Liver (tissue), 9 donors: ENCODE data around the gene OIT3. TPM values are rescaled to one million over a fixed set of nuclear protein-coding genes. Genes with fewer than 3 reads are reported as not detected.

Experiments used
- DNase-seq: peaks from one replicate; pipeline ENCODE4 v3.0.0-alpha.2; 2017; ENCODE audit warnings: low spot score
- H3K27ac ChIP-seq, 2 donors: one replicate each; pipeline ENCODE4 v1.7.0; 2013; ENCODE audit warnings: inconsistent platforms in 2 of 2, low read length in 2 of 2, control low read depth in 1 of 2, low read depth in 1 of 2, mild to moderate bottlenecking in 1 of 2
- H3K27me3 ChIP-seq, 4 donors: one replicate each; pipeline versions ENCODE4 v1.6.1 to v1.7.0; 2013; ENCODE audit warnings: low read length in 3 of 4, inconsistent platforms in 1 of 4, mild to moderate bottlenecking in 1 of 4, moderate library complexity in 1 of 4; ENCODE audit not compliant: control insufficient read depth in 4 of 4, insufficient read depth in 4 of 4
- H3K36me3 ChIP-seq, 4 donors: one replicate each; pipeline versions ENCODE4 v1.6.1 to v1.7.0; 2013; ENCODE audit warnings: low read length in 3 of 4, mild to moderate bottlenecking in 3 of 4, low read depth in 1 of 4, moderate library complexity in 1 of 4; ENCODE audit not compliant: control insufficient read depth in 4 of 4, insufficient read depth in 3 of 4
- H3K4me1 ChIP-seq, 4 donors: one replicate each; pipeline versions ENCODE4 v1.6.1 to v1.7.0; 2013; ENCODE audit warnings: low read length in 3 of 4, mild to moderate bottlenecking in 3 of 4, moderate library complexity in 1 of 4; ENCODE audit not compliant: control insufficient read depth in 4 of 4, insufficient read depth in 4 of 4
- H3K4me3 ChIP-seq, 3 donors: one replicate each; pipeline versions ENCODE4 v1.6.1 to v1.7.0; 2013; ENCODE audit warnings: low read length in 3 of 3, control low read depth in 1 of 3, low read depth in 1 of 3, mild to moderate bottlenecking in 1 of 3
- H3K9ac ChIP-seq, 2 donors: one replicate each; pipeline ENCODE4 v1.7.0; 2013; ENCODE audit warnings: low read length in 2 of 2, mild to moderate bottlenecking in 2 of 2, moderate library complexity in 2 of 2, control low read depth in 1 of 2, low read depth in 1 of 2
- H3K9me3 ChIP-seq, 4 donors: one replicate each; pipeline versions ENCODE4 v1.6.1 to v1.7.0; 2013; ENCODE audit warnings: low read length in 3 of 4; ENCODE audit not compliant: control insufficient read depth in 4 of 4
- ATF3 ChIP-seq: IDR thresholded peaks from 2 replicates; pipeline ENCODE4 v1.6.1; 2016; ENCODE audit warnings: antibody characterized with exemption
- CTCF ChIP-seq: fragments of 150-350 bp; IDR thresholded peaks from 2 replicates; pipeline ENCODE4 v1.5.1; 2017; ENCODE audit warnings: improper control_type of control experiment, low read depth, low read length; ENCODE audit not compliant: missing input control
- EGR1 ChIP-seq, 2 donors: IDR thresholded peaks; 2 replicates each; pipeline ENCODE4 v1.6.1; 2016 to 2018; ENCODE audit warnings: antibody characterized with exemption in 2 of 2, low read depth in 2 of 2
- FOXA1 ChIP-seq: IDR thresholded peaks from 2 replicates; pipeline ENCODE4 v1.6.1; 2016; ENCODE audit warnings: antibody characterized with exemption
- FOXA2 ChIP-seq: IDR thresholded peaks from 2 replicates; pipeline ENCODE4 v1.6.1; 2016; ENCODE audit warnings: antibody characterized with exemption
- GABPA ChIP-seq, 2 donors: IDR thresholded peaks in 1 of 2; conservative IDR thresholded peaks in 1 of 2; 2 replicates each; pipeline ENCODE4 v1.6.1; 2016; ENCODE audit warnings: antibody characterized with exemption in 2 of 2, mild to moderate bottlenecking in 1 of 2, moderate library complexity in 1 of 2
- HNF4A ChIP-seq, 2 donors: conservative IDR thresholded peaks; 2 replicates each; pipeline ENCODE4 v1.6.1; 2016; ENCODE audit warnings: antibody characterized with exemption in 2 of 2, mild to moderate bottlenecking in 2 of 2
- HNF4G ChIP-seq: IDR thresholded peaks from 2 replicates; pipeline ENCODE4 v1.6.1; 2016; ENCODE audit warnings: antibody characterized with exemption
- JUND ChIP-seq, 2 donors: IDR thresholded peaks; 2 replicates each; pipeline ENCODE4 v1.6.1; 2016; ENCODE audit warnings: antibody characterized with exemption in 2 of 2
- MAX ChIP-seq: IDR thresholded peaks from 2 replicates; pipeline ENCODE4 v1.6.1; 2016; ENCODE audit warnings: antibody characterized with exemption
- NR2F2 ChIP-seq: IDR thresholded peaks from 2 replicates; pipeline ENCODE4 v1.6.1; 2016; ENCODE audit warnings: antibody characterized with exemption
- RAD21 ChIP-seq, 2 donors: IDR thresholded peaks; 2 replicates each; pipeline ENCODE4 v1.6.1; 2016; ENCODE audit warnings: antibody characterized with exemption in 2 of 2, mild to moderate bottlenecking in 2 of 2
- RXRA ChIP-seq, 2 donors: IDR thresholded peaks; 2 replicates each; pipeline ENCODE4 v1.6.1; 2017 to 2018; ENCODE audit warnings: antibody characterized with exemption in 2 of 2, mild to moderate bottlenecking in 1 of 2
- SP1 ChIP-seq: IDR thresholded peaks from 2 replicates; pipeline ENCODE4 v1.6.1; 2018; ENCODE audit warnings: antibody characterized with exemption, mild to moderate bottlenecking
- TAF1 ChIP-seq: conservative IDR thresholded peaks from 2 replicates; pipeline ENCODE4 v1.6.1; 2016; ENCODE audit warnings: antibody characterized with exemption, mild to moderate bottlenecking
- YY1 ChIP-seq: IDR thresholded peaks from 2 replicates; pipeline ENCODE4 v1.6.1; 2016; ENCODE audit warnings: antibody characterized with exemption, mild to moderate bottlenecking
- ZBTB33 ChIP-seq: IDR thresholded peaks from 2 replicates; pipeline ENCODE4 v1.6.1; 2016; ENCODE audit warnings: antibody characterized with exemption
- WGBS: extraction: QIAGEN DNeasy Blood & Tissue Kit; methylation state at CpG from one replicate; pipeline ENCODE4 v1.1.7; 2013; 5-methylcytosine and 5-hydroxymethylcytosine counted together
- polyA plus RNA-seq, 2 donors: library from polyadenylated mRNA; stranded (reverse) in 1 of 2; unstranded in 1 of 2; fragments of 200-250 nt in 1 of 2; fragments of >200 nt in 1 of 2; fragmentation: Nextera tagmentation in 1 of 2; extraction: Ambion mirVana in 1 of 2; gene quantifications; one replicate each; pipeline versions ENCODE4 v1.2.1 to v1.2.3, GENCODE V29; 2013 to 2015
- total RNA-seq, 2 donors: library from RNA; depleted of rRNA; stranded (reverse); fragments of >200 nt; gene quantifications; one replicate each; pipeline ENCODE4 v1.2.3, GENCODE V29; 2014
- donor health status: healthy.
- donor health status: healthy.
- donor health status: healthy.
- donor health status: healthy.
- donor health status: healthy.

Gene OIT3
- total and polyA plus RNA-seq, 4 donors, result 19.0 to 84.8 (median 59.8) TPM

GRCh38 chr10:72879245-72879644, 14.3 kb upstream of the OIT3 start:
- 99% methylated on average over 2 of the region's 2 CpGs for WGBS
- no peaks in the 10 kb centered on the region for H3K4me1 ChIP-seq
- H3K9me3 ChIP-seq, result no peaks in the 10 kb centered on the region
- H3K36me3 ChIP-seq, result no peaks in the 10 kb centered on the region
- H3K4me3 ChIP-seq, result no peak overlapping the region
- H3K9ac ChIP-seq, result no peak overlapping the region
- H3K27ac ChIP-seq, result no peak overlapping the region
- H3K27me3 ChIP-seq, result no peaks in the 10 kb centered on the region
- no peak for TF ChIP-seq CTCF
- TF ChIP-seq HNF4G, result no peak
- no peak for TF ChIP-seq JUND (IDR thresholded peaks at IDR 0.05)
- TF ChIP-seq EGR1 (IDR thresholded peaks at IDR 0.05; ENCODE audit: low read depth in 2 of 2), result no peak
- TF ChIP-seq GABPA (IDR thresholded peaks at IDR 0.05 in 1 of 2, conservative IDR thresholded peaks at IDR 0.05 in 1 of 2), result no peak
- TF ChIP-seq NR2F2, result no peak
- TF ChIP-seq TAF1, result no peak
- no peak for TF ChIP-seq RAD21 (IDR thresholded peaks at IDR 0.05)
- TF ChIP-seq FOXA1, result no peak
- TF ChIP-seq YY1, result no peak
- TF ChIP-seq ATF3, result no peak
- DNase-seq, result no peak

- no peaks in the 10 kb centered on the region for H3K36me3 ChIP-seq
- TF ChIP-seq NR2F2, result no peak
- TF ChIP-seq TAF1, result no peak
- no peak for TF ChIP-seq HNF4A (conservative IDR thresholded peaks at IDR 0.05)
- TF ChIP-seq RAD21 (IDR thresholded peaks at IDR 0.05), result no peak
- TF ChIP-seq FOXA2, result no peak
- no peak for TF ChIP-seq FOXA1
- no peak for TF ChIP-seq GABPA (IDR thresholded peaks at IDR 0.05 in 1 of 2, conservative IDR thresholded peaks at IDR 0.05 in 1 of 2)
- no peak for TF ChIP-seq ZBTB33
- TF ChIP-seq JUND (IDR thresholded peaks at IDR 0.05), result no peak
- no peak for TF ChIP-seq HNF4G
- TF ChIP-seq CTCF, result no peak
- no peak for TF ChIP-seq SP1
- no peak for TF ChIP-seq RXRA (IDR thresholded peaks at IDR 0.05)
- TF ChIP-seq EGR1 (IDR thresholded peaks at IDR 0.05; ENCODE audit: low read depth in 2 of 2), result no peak
- no peak for TF ChIP-seq ATF3
- TF ChIP-seq MAX, result no peak
- no peak for DNase-seq
- H3K27me3 ChIP-seq, result no peaks in the 10 kb centered on the region
- H3K4me1 ChIP-seq, result no peaks in the 10 kb centered on the region
- H3K9me3 ChIP-seq, result no peaks in the 10 kb centered on the region
- no peak overlapping the region for H3K9ac ChIP-seq
- WGBS, result 99% methylated on average over 2 of the region's 2 CpGs
- no peak overlapping the region for H3K27ac ChIP-seq
- no peak overlapping the region for H3K4me3 ChIP-seq
Observed at GRCh38 chr10:72881291-72881690, 12.2 kb upstream of the OIT3 start.
